ENCODE measurements around the gene LRRC47. TPM values are rescaled to one million over a fixed set of nuclear protein-coding genes. Genes with fewer than 3 reads are reported as not detected.

The LRRC47 gene
- total RNA-seq (2021) = 65.1 and 72.8 TPM in 2 replicates
- long read RNA-seq, full-length matches to known transcripts = 19 of 32 reads
- long read RNA-seq, partial matches to known transcripts = 7 of 32 reads
- long read RNA-seq, other reads (novel, unspliced or antisense) = 6 of 32 reads

DNA sequence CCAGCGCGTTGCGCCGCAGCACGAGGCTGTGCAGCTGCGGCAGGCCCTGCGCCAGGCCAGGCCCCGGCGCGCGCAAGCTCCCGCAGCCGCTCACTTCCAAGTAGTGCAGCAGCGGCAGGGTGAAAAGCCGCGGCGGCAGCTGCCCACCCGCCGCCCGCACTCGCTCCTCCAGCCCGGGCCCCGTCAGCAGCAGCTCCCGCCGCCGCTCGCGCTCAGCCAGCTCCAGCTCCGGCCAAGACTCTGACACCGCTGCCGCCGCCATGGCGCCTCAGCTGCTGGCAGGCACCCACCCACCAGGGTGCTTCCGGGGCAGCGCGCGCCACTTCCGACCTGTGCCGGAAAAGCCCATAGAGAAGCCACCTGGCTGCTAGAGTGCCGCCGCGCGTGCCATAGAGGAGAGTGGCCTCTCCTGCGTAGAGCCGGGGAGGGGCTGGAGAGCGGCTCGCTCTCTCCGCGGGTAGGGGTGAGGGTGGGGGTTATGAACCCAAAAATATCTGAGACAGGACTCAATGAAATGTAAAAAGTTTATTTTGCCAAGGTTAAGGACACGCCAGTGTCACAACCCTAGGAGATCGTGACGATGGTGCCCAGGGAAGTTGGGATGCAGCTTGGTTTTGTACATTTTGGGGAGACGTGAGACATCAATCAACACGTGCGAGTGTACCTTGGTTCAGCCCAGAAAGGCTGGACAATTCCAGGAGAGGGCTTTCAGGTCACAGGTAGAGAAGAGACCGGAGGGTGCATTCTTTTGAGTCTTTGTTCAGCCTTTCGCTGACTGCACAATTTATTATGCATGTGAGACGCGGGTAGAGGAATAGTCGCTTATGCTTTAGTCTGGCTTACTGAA is at the start of gene LRRC47:
Gene LRRC47 (minus strand): TSS at position 284 of the 847 bp plus-strand sequence. CDS start 22 bp downstream, at position 262.
- Histone ChIP-seq H2BK12ac (ENCODE audit: insufficient read length, low read depth, low read length) (no peak within 1 kb of the TSS), H3K27me3 (ENCODE audit: insufficient read depth, low read length) (no peaks in the 10 kb centered on the region), H3K14ac (ENCODE audit: insufficient read depth, low read length) (peak within 1 kb of the TSS; percentile 64), H3K4me1 (ENCODE audit: insufficient read depth, low read length) (peaks cover 11% of the 10 kb centered on the region; the same call in 1 of the 2 replicates), H2AK5ac (ENCODE audit: insufficient read length, low read length) (no peak within 1 kb of the TSS), H3K4ac (ENCODE audit: low read depth, low read length) (no peak within 1 kb of the TSS), H3T11ph (ENCODE audit: low read length) (no peak within 1 kb of the TSS), H2AFZ (ENCODE audit: low read length) (peak within 1 kb of the TSS; percentile 85), H2BK20ac (ENCODE audit: low read depth, low read length, poor library complexity, severe bottlenecking) (no peak within 1 kb of the TSS), H3K23ac (ENCODE audit: insufficient read length, low read depth, low read length) (no peak within 1 kb of the TSS), H3K27ac (ENCODE audit: insufficient read length, low read depth, low read length) (no peak within 1 kb of the TSS), H2BK5ac (ENCODE audit: insufficient read length, low read length) (no peak within 1 kb of the TSS), H4K8ac (replicated peaks; ENCODE audit: insufficient read length, low read depth, low read length) (no peak within 1 kb of the TSS), H3K4me2 (ENCODE audit: insufficient read depth, insufficient read length, low read length) (peak within 1 kb of the TSS; percentile 92), H4K5ac (ENCODE audit: insufficient read length, low read depth, low read length) (peak within 1 kb of the TSS; percentile 82), H4K20me1 (ENCODE audit: control insufficient read depth, insufficient read depth, insufficient read length) (no peaks in the 10 kb centered on the region), H4K91ac (ENCODE audit: insufficient read length, low read depth, low read length) (no peak within 1 kb of the TSS), H3K23me2 (ENCODE audit: insufficient read length, low read depth, low read length, poor library complexity, severe bottlenecking) (peaks cover 6% of the 10 kb centered on the region), H2BK120ac (ENCODE audit: low read depth, low read length, poor library complexity, severe bottlenecking) (no peak within 1 kb of the TSS), H3K9ac (ENCODE audit: extremely low read depth, insufficient read length, low read length) (peak within 1 kb of the TSS; percentile 86), H2BK15ac (ENCODE audit: low read depth, low read length) (no peak within 1 kb of the TSS), H3K79me1 (ENCODE audit: insufficient read depth, low read depth, low read length, poor library complexity, severe bottlenecking) (no peaks in the 10 kb centered on the region), H3K18ac (ENCODE audit: insufficient read length, low read depth, low read length) (peak within 1 kb of the TSS; percentile 65), H3K79me2 (ENCODE audit: insufficient read depth, low read length) (peaks cover 14% of the 10 kb centered on the region; the same call in 1 of the 2 replicates), H3K9me3 (ENCODE audit: control insufficient read depth, low read depth, low read length) (no peaks in the 10 kb centered on the region), H3K56ac (ENCODE audit: insufficient read length, low read depth, low read length) (no peak within 1 kb of the TSS)
- Mint-ChIP-seq H3K27me3 (ENCODE audit: low read depth) (peaks cover 11% of the 10 kb centered on the region), H3K9me3 (peaks cover 12% of the 10 kb centered on the region in 2 experiments), H3K4me3 (peak within 1 kb of the TSS; percentile 85 to 91), H3K36me3 (ENCODE audit: insufficient read depth in 1 of 3, low read depth in 3 of 3) (peaks cover 11 to 14% (median 13%) of the 10 kb centered on the region in 3 experiments), H3K4me1 (peaks cover 35 to 47% of the 10 kb centered on the region in 2 experiments), H3K27ac (peak within 1 kb of the TSS; percentile 45 to 96 (median 86))
- TF ChIP-seq, protein P1, sequence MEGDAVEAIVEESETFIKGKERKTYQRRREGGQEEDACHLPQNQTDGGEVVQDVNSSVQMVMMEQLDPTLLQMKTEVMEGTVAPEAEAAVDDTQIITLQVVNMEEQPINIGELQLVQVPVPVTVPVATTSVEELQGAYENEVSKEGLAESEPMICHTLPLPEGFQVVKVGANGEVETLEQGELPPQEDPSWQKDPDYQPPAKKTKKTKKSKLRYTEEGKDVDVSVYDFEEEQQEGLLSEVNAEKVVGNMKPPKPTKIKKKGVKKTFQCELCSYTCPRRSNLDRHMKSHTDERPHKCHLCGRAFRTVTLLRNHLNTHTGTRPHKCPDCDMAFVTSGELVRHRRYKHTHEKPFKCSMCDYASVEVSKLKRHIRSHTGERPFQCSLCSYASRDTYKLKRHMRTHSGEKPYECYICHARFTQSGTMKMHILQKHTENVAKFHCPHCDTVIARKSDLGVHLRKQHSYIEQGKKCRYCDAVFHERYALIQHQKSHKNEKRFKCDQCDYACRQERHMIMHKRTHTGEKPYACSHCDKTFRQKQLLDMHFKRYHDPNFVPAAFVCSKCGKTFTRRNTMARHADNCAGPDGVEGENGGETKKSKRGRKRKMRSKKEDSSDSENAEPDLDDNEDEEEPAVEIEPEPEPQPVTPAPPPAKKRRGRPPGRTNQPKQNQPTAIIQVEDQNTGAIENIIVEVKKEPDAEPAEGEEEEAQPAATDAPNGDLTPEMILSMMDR (conservative IDR thresholded peaks at IDR 0.05) = no peak
- peak; percentile 90 for DNase-seq
- WGBS (ENCODE audit: extremely low coverage, insufficient read length, low lambda C conversion rate) = no CpG with 5 or more reads among the region's 60 CpGs
